Panc1 (cell line): Measurements from ENCODE around the gene CARMIL1. TPM values are rescaled to one million over a fixed set of nuclear protein-coding genes. Genes with fewer than 3 reads are reported as not detected.

Source experiments
- ATAC-seq: fragments of 200-7000 bp; cut with Tn5 transposase; 2 replicates; pipeline ENCODE4 v1.9.1; 2020; ENCODE audit warnings: mild to moderate bottlenecking, moderate library complexity
- BruUV-seq: library from RNA; stranded (reverse); fragments of 400-500 nt; replicated peaks from 2 replicates; lab custom pipeline; 2021; lab: Mats Ljungman, UMichigan
- CTCF ChIA-PET: fragments of 300-600 bp; sonication (Branson Sonifier 250); formaldehyde crosslinking; loops from one replicate; lab custom pipeline; 2022; ENCODE audit warnings: antibody characterized with exemption; lab: Charles Lee
- POLR2A ChIA-PET: fragments of 300-600 bp; sonication (Branson Sonifier 250); formaldehyde crosslinking; loops from one replicate; lab custom pipeline; 2022; ENCODE audit warnings: antibody characterized with exemption; lab: Charles Lee
- DNase-seq: peaks from one replicate; pipeline ENCODE4 v3.0.0-alpha.2; 2010; ENCODE audit warnings: low read depth, low spot score
- H3K27ac ChIP-seq: 2 replicates; pipeline ENCODE4 v1.5.1; 2011; ENCODE audit warnings: mild to moderate bottlenecking, low read length, inconsistent platforms
- H3K27me3 ChIP-seq: fragments of 200-500 bp; sonication (Bioruptor generic); 2 replicates; pipeline ENCODE4 v1.6.0; 2014; ENCODE audit warnings: low read length, inconsistent platforms; ENCODE audit not compliant: control insufficient read depth, insufficient read depth
- H3K36me3 ChIP-seq: fragments of 200-500 bp; sonication (Bioruptor generic); 2 replicates; pipeline ENCODE4 v1.5.1; 2014; ENCODE audit warnings: inconsistent platforms, mild to moderate bottlenecking, low read length, moderate library complexity; ENCODE audit not compliant: control insufficient read depth, insufficient read depth
- H3K4me1 ChIP-seq: 2 replicates; pipeline ENCODE4 v1.5.1; 2011; ENCODE audit warnings: inconsistent platforms, mild to moderate bottlenecking, low read length, moderate library complexity; ENCODE audit not compliant: control insufficient read depth, insufficient read depth
- H3K4me3 ChIP-seq, 2 experiments: 2 replicates each; pipeline ENCODE4 v1.5.1; 2011 to 2012; ENCODE audit warnings: low read depth in 2 of 2, low read length in 2 of 2, mild to moderate bottlenecking in 2 of 2, inconsistent platforms in 1 of 2, moderate library complexity in 1 of 2
- H3K9me3 ChIP-seq: fragments of 200-500 bp; sonication (Bioruptor generic); 2 replicates; pipeline ENCODE4 v1.5.1; 2014; ENCODE audit warnings: low read depth, mild to moderate bottlenecking, inconsistent platforms, low read length, moderate library complexity; ENCODE audit not compliant: control insufficient read depth, insufficient read depth
- CTCF ChIP-seq: fragments of 450-650 bp; IDR thresholded peaks from 2 replicates; pipeline ENCODE4 v1.5.1; 2017; ENCODE audit warnings: mild to moderate bottlenecking
- POLR2AphosphoS5 ChIP-seq: IDR thresholded peaks from 2 replicates; pipeline ENCODE4 v1.6.1; 2012; ENCODE audit warnings: mild to moderate bottlenecking, low read depth, low read length, moderate library complexity
- REST ChIP-seq, 2 experiments: IDR thresholded peaks; 2 replicates each; pipeline ENCODE4 v1.6.1; 2011 to 2012; ENCODE audit warnings: low read depth in 2 of 2, control low read depth in 1 of 2, low read length in 1 of 2, mild to moderate bottlenecking in 1 of 2, moderate library complexity in 1 of 2; ENCODE audit not compliant: insufficient read depth in 1 of 2
- SIN3A ChIP-seq: IDR thresholded peaks from 2 replicates; pipeline ENCODE4 v1.6.1; 2012; ENCODE audit warnings: low read depth, mild to moderate bottlenecking, low read length, moderate library complexity, borderline replicate concordance; ENCODE audit not compliant: insufficient read depth
- TCF7L2 ChIP-seq: IDR thresholded peaks from 2 replicates; pipeline ENCODE4 v1.6.1; 2011; ENCODE audit warnings: mild to moderate bottlenecking, low read depth, low read length, inconsistent platforms
- in situ Hi-C: cut with HindIII; loops from 2 replicates; pipeline ENCODE4 v1.10.0; 2016; ENCODE audit warnings: low sequenced_read_pairs, low pct_unique_long_range_greater_than_20kb
- intact Hi-C: fragments of 100-400 bp; cut with micrococcal nuclease; formaldehyde crosslinking; loops from one replicate; pipeline ENCODE4 v1.10.0; 2022; ENCODE audit not compliant: unreplicated experiment
- total RNA-seq: library from RNA; stranded (reverse); gene quantifications from one replicate; pipeline ENCODE4 v1.2.1, GENCODE V29; 2021; ENCODE audit not compliant: unreplicated experiment

CARMIL1 gene
- total RNA-seq, 1 experiment from 2014 or later, result 4.0 TPM

GRCh38 chr6:25481267-25481666, 202.1 kb downstream of the CARMIL1 start:
- Histone ChIP-seq H3K27me3 (no peaks in the 10 kb centered on the region), H3K36me3 (no peaks in the 10 kb centered on the region), H3K27ac (no peak overlapping the region), H3K4me1 (no peaks in the 10 kb centered on the region), H3K9me3 (no peaks in the 10 kb centered on the region), H3K4me3 (no peak overlapping the region)
- BruUV-seq, result no TSS peak
- in situ Hi-C loops, result no loop called here
- TF ChIP-seq REST (IDR thresholded peaks at IDR 0.05; ENCODE audit: insufficient read depth in 1 of 2, low read depth in 2 of 2, low read length in 1 of 2) (no peak), CTCF (no peak), POLR2AphosphoS5 (no peak)
- ChIA-PET CTCF (no interaction called here), POLR2A (no interaction called here)
- ATAC-seq (no peak), DNase-seq (no peak)
- intact Hi-C loops, result no loop called here

GRCh38 chr6:25482996-25483395, 203.8 kb downstream of the CARMIL1 start:
- no peak for ATAC-seq
- in situ Hi-C loops, result no loop called here
- CTCF ChIA-PET, result no interaction called here
- DNase-seq, result no peak
- Histone ChIP-seq H3K27ac (no peak overlapping the region), H3K36me3 (no peaks in the 10 kb centered on the region), H3K27me3 (no peaks in the 10 kb centered on the region), H3K4me3 (no peak overlapping the region), H3K9me3 (no peaks in the 10 kb centered on the region), H3K4me1 (no peaks in the 10 kb centered on the region)
- intact Hi-C loops, result no loop called here
- TF ChIP-seq SIN3A (no peak), POLR2AphosphoS5 (no peak), TCF7L2 (no peak), CTCF (no peak), REST (IDR thresholded peaks at IDR 0.05; ENCODE audit: insufficient read depth in 1 of 2, low read depth in 2 of 2, low read length in 1 of 2) (no peak)
- POLR2A ChIA-PET, result no interaction called here
- no TSS peak for BruUV-seq
